T-helper 2 cell treated with Interferon-gamma antibody and Interleukin-4, amounts not matched to agents 100 ng/mL and 5 ng/mL, for 36 hours (primary cell): Measurements from ENCODE around the gene HP1BP3. TPM values are rescaled to one million over a fixed set of nuclear protein-coding genes. Genes with fewer than 3 reads are reported as not detected.

Experiments used
- intact Hi-C: fragments of 100-400 bp; cut with micrococcal nuclease; formaldehyde crosslinking; loops from one replicate; pipeline ENCODE4 v1.15.1; 2023
- total RNA-seq: library from RNA; stranded (reverse); gene quantifications from 2 replicates; pipeline ENCODE4 v1.2.3, GENCODE V29; 2022

Gene HP1BP3
- total RNA-seq, 1 donor from 2014 or later: 307 TPM

GRCh38 chr1:20715406-20715805 lies 71.7 kb downstream of the HP1BP3 start:
- intact Hi-C loops: no loop called here

GRCh38 chr1:20713440-20713839 lies 73.7 kb downstream of the HP1BP3 start:
- intact Hi-C loops: no loop called here

GRCh38 chr1:20712215-20712577 lies 74.9 kb downstream of the HP1BP3 start:
- intact Hi-C loops: no loop called here

- intact Hi-C loops: no loop called here
Measured at GRCh38 chr1:20711285-20712214, 75.6 kb downstream of the HP1BP3 start.

GRCh38 chr1:20710469-20711284 lies 76.4 kb downstream of the HP1BP3 start:
- intact Hi-C loops: no loop called here

GRCh38 chr1:20709868-20710267 lies 77.2 kb downstream of the HP1BP3 start:
- intact Hi-C loops: no loop called here

- intact Hi-C loops: no loop called here
Measured at GRCh38 chr1:20708891-20709290, 78.2 kb downstream of the HP1BP3 start.

GRCh38 chr1:20708057-20708456 lies 79.0 kb downstream of the HP1BP3 start:
- intact Hi-C loops: no loop called here

GRCh38 chr1:20706841-20707240 lies 80.3 kb downstream of the HP1BP3 start:
- intact Hi-C loops: no loop called here

GRCh38 chr1:20705203-20705755 lies 81.8 kb downstream of the HP1BP3 start:
- intact Hi-C loops: no loop called here

- intact Hi-C loops: no loop called here
Measured at GRCh38 chr1:20704390-20705202, 82.5 kb downstream of the HP1BP3 start.

- intact Hi-C loops: no loop called here
Measured at GRCh38 chr1:20703124-20703756, 83.9 kb downstream of the HP1BP3 start.

- intact Hi-C loops: no loop called here
Measured at GRCh38 chr1:20702416-20702815, 84.7 kb downstream of the HP1BP3 start.

- intact Hi-C loops: no loop called here
Measured at GRCh38 chr1:20701847-20702246, 85.3 kb downstream of the HP1BP3 start.

GRCh38 chr1:20701446-20701845 lies 85.7 kb downstream of the HP1BP3 start:
- intact Hi-C loops: no loop called here

- intact Hi-C loops: no loop called here
Measured at GRCh38 chr1:20700636-20701215, 86.4 kb downstream of the HP1BP3 start.

GRCh38 chr1:20699558-20699957 lies 87.5 kb downstream of the HP1BP3 start:
- intact Hi-C loops: no loop called here

- intact Hi-C loops: no loop called here
Measured at GRCh38 chr1:20698195-20698910, 88.8 kb downstream of the HP1BP3 start.

GRCh38 chr1:20697563-20697962 lies 89.5 kb downstream of the HP1BP3 start:
- intact Hi-C loops: loop anchor here (2.0 kb wide), 1 partner anchor 35 kb away; the partner anchor contains the start of gene SH2D5
